Measurements from ENCODE around the gene CACNA1B.

Gene CACNA1B

DNA sequence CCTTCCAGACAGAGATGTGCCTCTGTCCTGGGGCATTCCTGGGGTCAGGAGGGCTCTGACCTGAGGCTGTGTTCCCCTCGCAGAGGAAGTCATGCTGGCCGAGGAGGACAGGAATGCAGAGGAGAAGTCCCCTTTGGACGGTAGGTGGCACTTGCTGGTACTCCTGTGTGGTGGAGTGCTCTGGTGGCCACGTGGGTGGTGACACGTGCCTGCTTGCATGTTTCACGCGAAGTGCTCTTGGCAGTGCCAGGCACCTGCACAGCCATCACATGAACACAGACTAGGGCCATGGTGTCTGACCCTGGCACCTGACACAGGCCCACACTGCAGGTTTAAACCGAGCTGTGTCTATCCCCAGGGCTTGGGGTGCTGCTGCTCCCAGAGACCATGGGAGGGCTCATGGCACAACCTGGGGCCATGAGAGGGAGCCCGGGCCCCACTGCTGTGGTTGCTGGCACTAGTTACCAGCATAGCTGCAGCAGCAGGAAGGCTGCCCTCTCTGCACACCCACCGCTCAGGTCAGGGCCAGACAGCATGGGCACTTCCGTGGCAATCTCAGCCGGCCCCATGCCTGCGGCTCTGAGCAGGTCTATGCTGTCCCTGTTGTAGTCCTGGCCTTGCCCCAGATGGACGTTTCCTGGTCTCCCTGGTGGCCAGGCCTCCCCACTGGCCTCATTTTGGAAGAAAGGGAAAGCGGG lies 79.3 kb downstream of the CACNA1B start:
- Histone ChIP-seq H3K4me1 (ENCODE audit: insufficient read depth, low read length) (no peaks in the 10 kb centered on the region), H3K27me3 (ENCODE audit: insufficient read depth, low read length) (no peaks in the 10 kb centered on the region), H3K36me3 (ENCODE audit: insufficient read depth, low read length) (no peaks in the 10 kb centered on the region), H2AFZ (ENCODE audit: low read depth, low read length) (no peak overlapping the region), H3K4me3 (ENCODE audit: low read length) (no peak overlapping the region), H3K9me3 (ENCODE audit: low read length) (peaks cover 3% of the 10 kb centered on the region)

- Histone ChIP-seq H2AFZ (ENCODE audit: low read depth, low read length) (no peak overlapping the region), H3K9me3 (ENCODE audit: low read length) (peaks cover 3% of the 10 kb centered on the region), H3K36me3 (ENCODE audit: insufficient read depth, low read length) (no peaks in the 10 kb centered on the region)
These were observed 82.2 kb downstream of the CACNA1B start for GRCh38 chr9:137959641-137960411.

DNA sequence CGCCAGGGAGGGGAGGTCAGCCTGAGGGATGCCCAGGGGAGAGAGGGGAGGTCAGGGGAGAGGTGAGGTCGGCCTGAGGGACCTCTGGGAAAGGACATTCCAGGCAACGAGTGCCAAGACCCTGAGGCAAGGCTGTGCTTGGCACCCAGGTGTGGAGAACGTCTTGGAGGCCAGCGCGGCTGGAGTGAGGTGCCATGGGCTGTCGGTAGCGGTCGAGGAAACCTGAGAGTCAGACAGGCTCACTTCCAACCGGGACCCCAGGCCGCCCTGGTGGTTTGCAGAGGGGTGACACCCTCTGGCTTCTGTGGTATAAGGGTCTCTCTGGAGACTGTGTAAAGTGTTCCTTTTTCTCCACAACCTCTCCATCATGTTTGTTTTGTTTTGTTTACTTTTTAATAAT lies 82.9 kb downstream of the CACNA1B start:
- Histone ChIP-seq H3K4me1 (ENCODE audit: insufficient read depth, low read length) (no peaks in the 10 kb centered on the region), H3K36me3 (ENCODE audit: insufficient read depth, low read length) (no peaks in the 10 kb centered on the region), H3K4me3 (ENCODE audit: low read length) (no peak overlapping the region), H2AFZ (ENCODE audit: low read depth, low read length) (no peak overlapping the region), H3K27me3 (ENCODE audit: insufficient read depth, low read length) (no peaks in the 10 kb centered on the region), H3K9me3 (ENCODE audit: low read length) (peaks cover 3% of the 10 kb centered on the region)

More at GRCh38 chr9:137959641-137960411, 82.2 kb downstream of the CACNA1B start:
- no peak overlapping the region for H3K4me3 ChIP-seq (ENCODE audit: low read length)
- H3K27me3 ChIP-seq (ENCODE audit: insufficient read depth, low read length), result no peaks in the 10 kb centered on the region
- no peaks in the 10 kb centered on the region for H3K4me1 ChIP-seq (ENCODE audit: insufficient read depth, low read length)

GRCh38 chr9:137963525-137963924 lies 85.9 kb downstream of the CACNA1B start:
- Histone ChIP-seq H3K9me3 (ENCODE audit: low read length) (peaks cover 3% of the 10 kb centered on the region), H3K36me3 (ENCODE audit: insufficient read depth, low read length) (no peaks in the 10 kb centered on the region), H3K4me1 (ENCODE audit: insufficient read depth, low read length) (peaks cover 10% of the 10 kb centered on the region), H2AFZ (ENCODE audit: low read depth, low read length) (no peak overlapping the region), H3K27me3 (ENCODE audit: insufficient read depth, low read length) (no peaks in the 10 kb centered on the region), H3K4me3 (ENCODE audit: low read length) (no peak overlapping the region)

DNA sequence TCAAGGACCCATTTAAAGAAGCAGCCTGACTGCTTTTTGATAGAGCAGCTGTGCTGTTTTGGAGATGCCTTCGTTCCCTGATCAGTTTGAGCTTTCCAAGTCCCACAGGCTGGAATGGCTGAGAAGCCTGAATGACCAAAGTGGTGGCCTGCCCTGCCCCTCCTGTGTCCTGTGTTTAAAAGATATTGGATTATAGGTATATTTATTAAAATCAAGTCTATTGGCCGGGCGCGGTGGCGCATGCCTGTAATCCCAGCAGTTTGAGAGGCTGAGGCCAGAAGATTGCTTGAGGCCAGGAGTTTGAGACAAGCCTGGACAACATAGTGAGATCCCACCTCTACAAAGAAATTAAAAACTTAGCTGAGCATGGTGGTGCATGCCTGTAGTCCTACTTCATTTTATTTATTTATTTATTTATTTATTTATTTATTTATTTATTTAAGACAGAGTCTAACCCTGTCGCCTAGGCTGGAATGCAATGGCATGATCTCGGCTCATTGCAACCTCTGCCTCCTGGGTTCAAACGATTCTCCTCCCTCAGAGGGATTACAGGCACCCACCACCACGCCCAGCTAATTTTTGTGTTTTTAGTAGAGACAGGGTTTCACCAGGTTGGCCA lies 87.7 kb downstream of the CACNA1B start:
- Histone ChIP-seq H3K9me3 (ENCODE audit: low read length) (peaks cover 3% of the 10 kb centered on the region), H2AFZ (ENCODE audit: low read depth, low read length) (no peak overlapping the region), H3K4me3 (ENCODE audit: low read length) (no peak overlapping the region), H3K4me1 (ENCODE audit: insufficient read depth, low read length) (peaks cover 10% of the 10 kb centered on the region), H3K27me3 (ENCODE audit: insufficient read depth, low read length) (no peaks in the 10 kb centered on the region), H3K36me3 (ENCODE audit: insufficient read depth, low read length) (no peaks in the 10 kb centered on the region)

- Histone ChIP-seq H2AFZ (ENCODE audit: low read depth, low read length) (no peak overlapping the region), H3K4me1 (ENCODE audit: insufficient read depth, low read length) (peaks cover 17% of the 10 kb centered on the region), H3K9me3 (ENCODE audit: low read length) (no peaks in the 10 kb centered on the region), H3K36me3 (ENCODE audit: insufficient read depth, low read length) (no peaks in the 10 kb centered on the region), H3K27me3 (ENCODE audit: insufficient read depth, low read length) (no peaks in the 10 kb centered on the region), H3K4me3 (ENCODE audit: low read length) (no peak overlapping the region)
These were observed 89.8 kb downstream of the CACNA1B start for GRCh38 chr9:137967280-137967953.

GRCh38 chr9:137968235-137968634 lies 90.7 kb downstream of the CACNA1B start:
- H2AFZ ChIP-seq (ENCODE audit: low read depth, low read length), result no peak overlapping the region
- no peaks in the 10 kb centered on the region for H3K36me3 ChIP-seq (ENCODE audit: insufficient read depth, low read length)
- H3K9me3 ChIP-seq (ENCODE audit: low read length), result no peaks in the 10 kb centered on the region
- H3K27me3 ChIP-seq (ENCODE audit: insufficient read depth, low read length), result no peaks in the 10 kb centered on the region
- H3K4me1 ChIP-seq (ENCODE audit: insufficient read depth, low read length), result peaks cover 17% of the 10 kb centered on the region
- H3K4me3 ChIP-seq (ENCODE audit: low read length), result no peak overlapping the region

- Histone ChIP-seq H3K36me3 (ENCODE audit: insufficient read depth, low read length) (no peaks in the 10 kb centered on the region), H3K9me3 (ENCODE audit: low read length) (no peaks in the 10 kb centered on the region), H3K4me1 (ENCODE audit: insufficient read depth, low read length) (peaks cover 17% of the 10 kb centered on the region), H2AFZ (ENCODE audit: low read depth, low read length) (no peak overlapping the region), H3K27me3 (ENCODE audit: insufficient read depth, low read length) (no peaks in the 10 kb centered on the region), H3K4me3 (ENCODE audit: low read length) (no peak overlapping the region)
These were observed 91.4 kb downstream of the CACNA1B start for GRCh38 chr9:137969008-137969407.

DNA sequence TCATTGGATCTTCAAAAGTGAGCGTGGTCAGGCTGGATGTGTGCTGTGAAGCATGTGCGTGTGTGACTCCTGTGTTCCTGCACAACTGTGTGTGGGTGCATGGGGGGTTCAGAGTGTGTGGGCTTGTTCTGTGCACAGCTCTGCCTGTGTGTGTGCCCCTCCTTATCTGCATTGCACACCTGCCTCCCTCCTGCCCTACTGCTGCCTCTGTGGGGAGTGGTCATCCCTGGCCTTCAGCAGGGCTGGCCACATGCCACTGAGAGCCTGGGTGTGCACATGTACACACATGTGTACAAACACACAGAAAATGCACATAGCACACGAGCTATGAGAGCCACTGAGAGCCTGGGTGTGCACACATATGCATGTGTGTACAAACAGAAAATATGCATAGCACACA lies 92.1 kb downstream of the CACNA1B start:
- Histone ChIP-seq H2AFZ (ENCODE audit: low read depth, low read length) (no peak overlapping the region), H3K27me3 (ENCODE audit: insufficient read depth, low read length) (no peaks in the 10 kb centered on the region), H3K9me3 (ENCODE audit: low read length) (no peaks in the 10 kb centered on the region), H3K4me1 (ENCODE audit: insufficient read depth, low read length) (peaks cover 17% of the 10 kb centered on the region), H3K4me3 (ENCODE audit: low read length) (no peak overlapping the region), H3K36me3 (ENCODE audit: insufficient read depth, low read length) (no peaks in the 10 kb centered on the region)

DNA sequence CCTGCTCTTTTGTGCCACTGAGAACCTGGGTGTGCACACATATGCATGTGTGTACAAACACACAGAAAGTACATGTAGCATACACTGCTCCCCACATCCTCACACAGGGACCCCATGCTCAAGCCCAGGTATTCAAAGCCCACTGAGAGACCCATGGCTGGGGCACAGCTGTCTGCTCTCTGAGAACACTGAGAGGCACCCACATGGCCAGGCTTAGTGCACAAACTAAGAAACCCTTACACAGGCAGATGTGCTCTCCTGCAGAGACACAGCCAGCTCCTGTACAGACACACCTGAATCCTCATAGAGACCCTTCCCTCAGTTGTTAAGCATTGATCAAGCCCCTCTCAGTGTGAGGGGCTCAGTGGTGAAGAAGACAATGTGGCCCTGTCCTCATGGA lies 92.5 kb downstream of the CACNA1B start:
- H3K9me3 ChIP-seq (ENCODE audit: low read length), result no peaks in the 10 kb centered on the region
- no peak overlapping the region for H2AFZ ChIP-seq (ENCODE audit: low read depth, low read length)
- H3K36me3 ChIP-seq (ENCODE audit: insufficient read depth, low read length), result no peaks in the 10 kb centered on the region
- H3K27me3 ChIP-seq (ENCODE audit: insufficient read depth, low read length), result no peaks in the 10 kb centered on the region
- H3K4me1 ChIP-seq (ENCODE audit: insufficient read depth, low read length), result peaks cover 17% of the 10 kb centered on the region
- H3K4me3 ChIP-seq (ENCODE audit: low read length), result no peak overlapping the region

- Histone ChIP-seq H3K9me3 (ENCODE audit: low read length) (no peaks in the 10 kb centered on the region), H3K27me3 (ENCODE audit: insufficient read depth, low read length) (no peaks in the 10 kb centered on the region), H3K36me3 (ENCODE audit: insufficient read depth, low read length) (no peaks in the 10 kb centered on the region), H3K4me1 (ENCODE audit: insufficient read depth, low read length) (peaks cover 17% of the 10 kb centered on the region), H2AFZ (ENCODE audit: low read depth, low read length) (no peak overlapping the region), H3K4me3 (ENCODE audit: low read length) (no peak overlapping the region)
These were observed 93.3 kb downstream of the CACNA1B start for GRCh38 chr9:137970686-137971476.

DNA sequence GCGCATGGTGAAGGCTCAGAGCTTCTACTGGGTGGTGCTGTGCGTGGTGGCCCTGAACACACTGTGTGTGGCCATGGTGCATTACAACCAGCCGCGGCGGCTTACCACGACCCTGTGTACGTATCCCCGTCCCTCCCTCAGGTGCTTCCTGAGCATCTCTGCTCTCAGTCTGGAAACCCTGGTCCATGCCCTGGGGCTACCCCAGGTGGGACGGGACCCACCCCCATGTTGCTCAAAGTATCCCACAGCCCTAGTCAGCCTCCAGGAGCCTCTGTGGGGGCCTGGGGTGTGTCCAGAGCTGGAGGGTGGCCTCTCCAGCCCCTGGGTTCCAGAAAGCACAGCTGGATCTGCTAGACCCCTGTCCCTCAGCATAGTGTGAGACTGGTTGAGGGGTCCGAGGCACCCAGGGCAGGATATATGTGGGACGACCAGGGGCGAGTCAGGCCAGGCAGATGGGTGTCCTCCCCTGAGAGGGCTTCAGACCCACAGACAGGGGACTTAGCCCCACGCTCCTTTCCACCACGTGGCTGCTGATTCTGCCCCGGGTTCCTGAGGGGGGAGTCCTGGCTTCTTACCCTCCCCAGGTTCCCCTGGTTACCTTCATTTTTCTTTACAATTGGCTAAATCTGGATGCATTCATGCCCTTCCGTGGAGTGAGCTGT lies 94.0 kb downstream of the CACNA1B start:
- Histone ChIP-seq H3K27me3 (ENCODE audit: insufficient read depth, low read length) (no peaks in the 10 kb centered on the region), H3K4me1 (ENCODE audit: insufficient read depth, low read length) (peaks cover 17% of the 10 kb centered on the region), H2AFZ (ENCODE audit: low read depth, low read length) (no peak overlapping the region), H3K36me3 (ENCODE audit: insufficient read depth, low read length) (no peaks in the 10 kb centered on the region), H3K4me3 (ENCODE audit: low read length) (no peak overlapping the region), H3K9me3 (ENCODE audit: low read length) (no peaks in the 10 kb centered on the region)

Measured in neuron (in vitro differentiated cells).